Stimulated activated memory B cell treated with anti-CD40 and anti-IgM and Interleukin-4, amounts not matched to agents 10 μg/mL and 1 μg/mL and 100 μg/mL, for 72 hours (primary cell): ENCODE data around the gene DIS3L2.
"Not testable (repeated sequence)": the region's sequence is repeated elsewhere in the genome, so short reads cannot be mapped to it uniquely, and the experiment has no call there.

ENCODE experiments used
- ATAC-seq: fragments of 150-1000 bp; cut with Tn5 transposase; 2 replicates; pipeline ENCODE4 v1.10.0; 2021
- H3K27ac Mint-ChIP-seq: one replicate; pipeline ENCODE4 v1.8.0; 2022; ENCODE audit warnings: mild to moderate bottlenecking, mixed read lengths
- H3K27me3 Mint-ChIP-seq: one replicate; pipeline ENCODE4 v1.8.0; 2022; ENCODE audit warnings: mixed read lengths
- H3K36me3 Mint-ChIP-seq: one replicate; pipeline ENCODE4 v1.8.0; 2022; ENCODE audit warnings: mixed read lengths
- H3K4me1 Mint-ChIP-seq: one replicate; pipeline ENCODE4 v1.8.0; 2022; ENCODE audit warnings: mixed read lengths
- H3K4me3 Mint-ChIP-seq: one replicate; pipeline ENCODE4 v1.8.0; 2022; ENCODE audit warnings: mild to moderate bottlenecking, moderate library complexity, mixed read lengths
- H3K9me3 Mint-ChIP-seq: one replicate; pipeline ENCODE4 v1.8.0; 2022; ENCODE audit warnings: mixed read lengths

Gene DIS3L2

GRCh38 chr2:232304236-232304635, 342.7 kb downstream of the DIS3L2 start:
- Mint-ChIP-seq H3K36me3 (peaks cover 78% of the 10 kb centered on the region), H3K4me1 (no peaks in the 10 kb centered on the region), H3K9me3 (no peaks in the 10 kb centered on the region), H3K27ac (no peak overlapping the region), H3K4me3 (no peak overlapping the region), H3K27me3 (no peaks in the 10 kb centered on the region)
- ATAC-seq = no peak

GRCh38 chr2:232306741-232307305, 345.3 kb downstream of the DIS3L2 start:
- Mint-ChIP-seq H3K27ac (no peak overlapping the region), H3K27me3 (no peaks in the 10 kb centered on the region), H3K4me3 (no peak overlapping the region), H3K4me1 (no peaks in the 10 kb centered on the region), H3K9me3 (peaks cover 3% of the 10 kb centered on the region), H3K36me3 (peaks cover 77% of the 10 kb centered on the region)
- ATAC-seq = no peak

GRCh38 chr2:232307854-232308253, 346.3 kb downstream of the DIS3L2 start:
- H3K27me3 Mint-ChIP-seq = no peaks in the 10 kb centered on the region
- H3K4me3 Mint-ChIP-seq = no peak overlapping the region
- ATAC-seq = no peak
- H3K4me1 Mint-ChIP-seq = no peaks in the 10 kb centered on the region
- peaks cover 87% of the 10 kb centered on the region for H3K36me3 Mint-ChIP-seq
- no peak overlapping the region for H3K27ac Mint-ChIP-seq
- peaks cover 6% of the 10 kb centered on the region for H3K9me3 Mint-ChIP-seq

GRCh38 chr2:232308986-232309385, 347.5 kb downstream of the DIS3L2 start:
- Mint-ChIP-seq H3K36me3 (peaks cover 85% of the 10 kb centered on the region), H3K27me3 (no peaks in the 10 kb centered on the region), H3K4me1 (no peaks in the 10 kb centered on the region), H3K27ac (no peak overlapping the region), H3K9me3 (peaks cover 11% of the 10 kb centered on the region), H3K4me3 (no peak overlapping the region)
- no peak for ATAC-seq

GRCh38 chr2:232309592-232309991, 348.1 kb downstream of the DIS3L2 start:
- no peak for ATAC-seq
- no peak overlapping the region for H3K4me3 Mint-ChIP-seq

GRCh38 chr2:232310121-232310520, 348.6 kb downstream of the DIS3L2 start:
- Mint-ChIP-seq H3K4me1 (peaks cover 11% of the 10 kb centered on the region), H3K4me3 (no peak overlapping the region)
- ATAC-seq = no peak

More at GRCh38 chr2:232309592-232309991, 348.1 kb downstream of the DIS3L2 start:
- no peak overlapping the region for H3K27ac Mint-ChIP-seq
- peaks cover 11% of the 10 kb centered on the region for H3K9me3 Mint-ChIP-seq
- no peaks in the 10 kb centered on the region for H3K27me3 Mint-ChIP-seq
- H3K36me3 Mint-ChIP-seq = peaks cover 82% of the 10 kb centered on the region
- peaks cover 6% of the 10 kb centered on the region for H3K4me1 Mint-ChIP-seq

GRCh38 chr2:232310696-232311095, 349.2 kb downstream of the DIS3L2 start:
- ATAC-seq = no peak
- Mint-ChIP-seq H3K36me3 (peaks cover 76% of the 10 kb centered on the region), H3K27ac (no peak overlapping the region), H3K27me3 (no peaks in the 10 kb centered on the region), H3K4me1 (peaks cover 17% of the 10 kb centered on the region), H3K4me3 (no peak overlapping the region), H3K9me3 (peaks cover 11% of the 10 kb centered on the region)

More at GRCh38 chr2:232310121-232310520, 348.6 kb downstream of the DIS3L2 start:
- H3K27me3 Mint-ChIP-seq = no peaks in the 10 kb centered on the region
- H3K36me3 Mint-ChIP-seq = peaks cover 82% of the 10 kb centered on the region
- no peak overlapping the region for H3K27ac Mint-ChIP-seq
- H3K9me3 Mint-ChIP-seq = peaks cover 11% of the 10 kb centered on the region

- peaks cover 11% of the 10 kb centered on the region for H3K9me3 Mint-ChIP-seq
- peaks cover 26% of the 10 kb centered on the region for H3K4me1 Mint-ChIP-seq
- not testable (repeated sequence) for H3K27ac Mint-ChIP-seq, ATAC-seq, H3K27me3 Mint-ChIP-seq, H3K4me3 Mint-ChIP-seq
- H3K36me3 Mint-ChIP-seq = peaks cover 55% of the 10 kb centered on the region
Measured at GRCh38 chr2:232313645-232314044, 352.1 kb downstream of the DIS3L2 start.

GRCh38 chr2:232315049-232315922, 353.8 kb downstream of the DIS3L2 start:
- Mint-ChIP-seq H3K36me3 (peaks cover 38% of the 10 kb centered on the region), H3K4me3 (no peak overlapping the region), H3K4me1 (peaks cover 26% of the 10 kb centered on the region), H3K27me3 (no peaks in the 10 kb centered on the region), H3K9me3 (peaks cover 11% of the 10 kb centered on the region), H3K27ac (peak overlapping the region; percentile 69)
- ATAC-seq = peak; percentile 95

- no peak overlapping the region for H3K4me3 Mint-ChIP-seq
- no peak for ATAC-seq
Measured at GRCh38 chr2:232315923-232316299, 354.4 kb downstream of the DIS3L2 start.

GRCh38 chr2:232316461-232317330, 355.2 kb downstream of the DIS3L2 start:
- peaks cover 26% of the 10 kb centered on the region for H3K4me1 Mint-ChIP-seq
- no peak for ATAC-seq
- peaks cover 29% of the 10 kb centered on the region for H3K36me3 Mint-ChIP-seq
- no peak overlapping the region for H3K4me3 Mint-ChIP-seq
- H3K9me3 Mint-ChIP-seq = peaks cover 9% of the 10 kb centered on the region
- H3K27ac Mint-ChIP-seq = peak overlapping the region; percentile 69
- H3K27me3 Mint-ChIP-seq = no peaks in the 10 kb centered on the region

More at GRCh38 chr2:232315923-232316299, 354.4 kb downstream of the DIS3L2 start:
- H3K27me3 Mint-ChIP-seq = no peaks in the 10 kb centered on the region
- peaks cover 26% of the 10 kb centered on the region for H3K4me1 Mint-ChIP-seq
- H3K27ac Mint-ChIP-seq = peak overlapping the region; percentile 69
- H3K36me3 Mint-ChIP-seq = peaks cover 32% of the 10 kb centered on the region
- peaks cover 11% of the 10 kb centered on the region for H3K9me3 Mint-ChIP-seq

GRCh38 chr2:232318169-232318855, 356.8 kb downstream of the DIS3L2 start:
- Mint-ChIP-seq H3K4me3 (no peak overlapping the region), H3K4me1 (peaks cover 32% of the 10 kb centered on the region), H3K27ac (no peak overlapping the region)

GRCh38 chr2:232319067-232319802, 357.7 kb downstream of the DIS3L2 start:
- no peak for ATAC-seq
- no peaks in the 10 kb centered on the region for H3K9me3 Mint-ChIP-seq
- peaks cover 7% of the 10 kb centered on the region for H3K36me3 Mint-ChIP-seq
- no peak overlapping the region for H3K4me3 Mint-ChIP-seq
- no peaks in the 10 kb centered on the region for H3K27me3 Mint-ChIP-seq
- H3K27ac Mint-ChIP-seq = no peak overlapping the region
- peaks cover 36% of the 10 kb centered on the region for H3K4me1 Mint-ChIP-seq

More at GRCh38 chr2:232318169-232318855, 356.8 kb downstream of the DIS3L2 start:
- ATAC-seq = no peak
- no peaks in the 10 kb centered on the region for H3K27me3 Mint-ChIP-seq
- H3K9me3 Mint-ChIP-seq = peaks cover 3% of the 10 kb centered on the region
- H3K36me3 Mint-ChIP-seq = peaks cover 12% of the 10 kb centered on the region

- no peaks in the 10 kb centered on the region for H3K9me3 Mint-ChIP-seq
- H3K36me3 Mint-ChIP-seq = peaks cover under 1% of the 10 kb centered on the region
- H3K4me3 Mint-ChIP-seq = no peak overlapping the region
- ATAC-seq = no peak
- H3K27me3 Mint-ChIP-seq = no peaks in the 10 kb centered on the region
- no peak overlapping the region for H3K27ac Mint-ChIP-seq
- H3K4me1 Mint-ChIP-seq = peaks cover 29% of the 10 kb centered on the region
Measured at GRCh38 chr2:232319803-232320442, 358.4 kb downstream of the DIS3L2 start.
